Measurements from ENCODE around the gene POC1A. TPM values are rescaled to one million over a fixed set of nuclear protein-coding genes. Genes with fewer than 3 reads are reported as not detected.

POC1A gene
- polyA plus RNA-seq (2012; rRNA removed): 9.6 and 11.7 TPM in 2 replicates
- 5.8 and 9.1 TPM in 2 replicates for polyA plus RNA-seq (2012; cell fraction: cytosol; rRNA removed)
- polyA plus RNA-seq (2012; cell fraction: nucleus; rRNA removed): 7.7 and 9.6 TPM in 2 replicates

DNA sequence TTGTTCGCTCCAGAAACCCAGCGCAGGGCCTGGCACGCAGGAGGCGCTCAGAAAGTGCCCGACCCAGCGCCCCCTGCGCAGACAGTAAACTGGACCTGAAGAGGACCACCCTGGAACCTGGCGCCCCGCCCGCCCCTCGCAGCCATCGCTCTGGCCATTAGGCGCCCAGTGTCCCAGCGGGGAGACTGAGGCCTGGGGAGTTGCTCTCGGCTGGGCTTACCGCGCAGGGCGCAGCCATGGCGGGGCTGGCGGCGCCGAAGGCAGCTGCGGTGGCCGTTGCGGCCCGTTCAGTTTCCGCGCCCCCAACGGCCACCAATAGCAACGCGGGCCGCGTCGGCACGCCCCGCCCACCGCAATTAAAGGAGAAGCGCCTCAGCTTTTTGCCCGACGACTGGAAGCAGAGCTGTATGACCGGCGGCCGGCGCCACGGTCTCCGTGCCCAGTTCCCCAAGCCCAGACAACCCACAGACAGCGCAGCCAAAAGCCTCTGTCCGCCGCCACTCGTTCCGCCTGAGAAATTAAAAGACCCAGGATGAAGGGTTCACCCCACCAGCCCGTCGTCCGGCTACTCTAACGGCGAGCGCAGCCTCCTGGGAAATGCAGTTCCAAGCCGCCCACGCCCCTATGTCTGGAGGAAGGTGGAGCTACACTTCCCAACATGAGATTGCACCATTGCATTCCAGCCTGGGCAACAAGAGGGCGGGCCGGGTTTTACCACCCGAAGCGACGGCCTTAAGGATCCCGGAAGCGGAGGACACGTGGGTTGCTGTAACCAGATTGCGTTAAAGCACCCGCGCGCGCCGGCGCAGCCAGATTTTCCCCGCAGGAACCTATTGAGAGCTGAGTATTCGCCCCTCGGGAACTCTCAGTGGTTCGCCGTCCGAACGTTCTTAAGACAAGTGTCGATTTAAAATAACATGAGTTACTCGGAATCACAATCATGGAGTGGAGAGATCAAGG, at the start of gene POC1A:
Gene POC1A, minus strand, starts transcription at position 289 of the 960 bp plus-strand sequence. Its CDS starts 51 bp downstream, at position 238.
- peaks cover 5 to 14% of the 10 kb centered on the region in 2 experiments; a peak in 3 of 4 replicates for H3K4me1 ChIP-seq (ENCODE audit: control insufficient read depth in 1 of 2, insufficient read depth in 2 of 2, low read depth in 1 of 2, low read length in 1 of 2)
- TF ChIP-seq SIN3A (IDR thresholded peaks at IDR 0.05; ENCODE audit: borderline replicate concordance, low read depth, low read length) (peak; percentile 99), EP300 (IDR thresholded peaks at IDR 0.05; ENCODE audit: borderline replicate concordance in 1 of 2, low read depth in 1 of 2, low read length in 1 of 2) (no peak), FOSL2 (IDR thresholded peaks at IDR 0.05; ENCODE audit: borderline replicate concordance, low read depth) (no peak), EZH2phosphoT487 (IDR thresholded peaks at IDR 0.05; ENCODE audit: borderline replicate concordance, low read depth) (no peak), MXI1 (IDR thresholded peaks at IDR 0.05; ENCODE audit: low read depth, low read length) (peak; percentile 93), ELF1 (IDR thresholded peaks at IDR 0.05) (peak; percentile 91), TEAD4 (IDR thresholded peaks at IDR 0.05; ENCODE audit: borderline replicate concordance, insufficient read depth) (peak; percentile 49; the same call in 1 of the 2 replicates), TCF12 (IDR thresholded peaks at IDR 0.05) (peak; percentile 18; the same call in 1 of the 2 replicates), YY1 (IDR thresholded peaks at IDR 0.05; ENCODE audit: low read depth) (peak; percentile 73), NRF1 (IDR thresholded peaks at IDR 0.05; ENCODE audit: low read depth, low read length) (peak; percentile 72), CHD2 (IDR thresholded peaks at IDR 0.05; ENCODE audit: low read length, partially characterized antibody) (peak; percentile 29), RAD21 (IDR thresholded peaks at IDR 0.05; ENCODE audit: low read length) (no peak), TAF1 (IDR thresholded peaks at IDR 0.05; ENCODE audit: borderline replicate concordance, low read depth, low read length) (peak; percentile 43), GABPA (IDR thresholded peaks at IDR 0.05; ENCODE audit: low read depth) (peak; percentile 60; the same call in 1 of the 2 replicates), POLR2AphosphoS5 (IDR thresholded peaks at IDR 0.05; ENCODE audit: low read depth, low read length) (peak; percentile 74), RXRA (IDR thresholded peaks at IDR 0.05; ENCODE audit: borderline replicate concordance, low read depth) (no peak)
- TF ChIP-seq, protein P1, sequence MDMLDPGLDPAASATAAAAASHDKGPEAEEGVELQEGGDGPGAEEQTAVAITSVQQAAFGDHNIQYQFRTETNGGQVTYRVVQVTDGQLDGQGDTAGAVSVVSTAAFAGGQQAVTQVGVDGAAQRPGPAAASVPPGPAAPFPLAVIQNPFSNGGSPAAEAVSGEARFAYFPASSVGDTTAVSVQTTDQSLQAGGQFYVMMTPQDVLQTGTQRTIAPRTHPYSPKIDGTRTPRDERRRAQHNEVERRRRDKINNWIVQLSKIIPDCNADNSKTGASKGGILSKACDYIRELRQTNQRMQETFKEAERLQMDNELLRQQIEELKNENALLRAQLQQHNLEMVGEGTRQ (IDR thresholded peaks at IDR 0.05; ENCODE audit: borderline replicate concordance, low read depth, low read length): peak; percentile 66
- TF ChIP-seq, protein P2, sequence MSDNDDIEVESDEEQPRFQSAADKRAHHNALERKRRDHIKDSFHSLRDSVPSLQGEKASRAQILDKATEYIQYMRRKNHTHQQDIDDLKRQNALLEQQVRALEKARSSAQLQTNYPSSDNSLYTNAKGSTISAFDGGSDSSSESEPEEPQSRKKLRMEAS (IDR thresholded peaks at IDR 0.05; ENCODE audit: low read depth): peak; percentile 96
- TF ChIP-seq, protein P3, sequence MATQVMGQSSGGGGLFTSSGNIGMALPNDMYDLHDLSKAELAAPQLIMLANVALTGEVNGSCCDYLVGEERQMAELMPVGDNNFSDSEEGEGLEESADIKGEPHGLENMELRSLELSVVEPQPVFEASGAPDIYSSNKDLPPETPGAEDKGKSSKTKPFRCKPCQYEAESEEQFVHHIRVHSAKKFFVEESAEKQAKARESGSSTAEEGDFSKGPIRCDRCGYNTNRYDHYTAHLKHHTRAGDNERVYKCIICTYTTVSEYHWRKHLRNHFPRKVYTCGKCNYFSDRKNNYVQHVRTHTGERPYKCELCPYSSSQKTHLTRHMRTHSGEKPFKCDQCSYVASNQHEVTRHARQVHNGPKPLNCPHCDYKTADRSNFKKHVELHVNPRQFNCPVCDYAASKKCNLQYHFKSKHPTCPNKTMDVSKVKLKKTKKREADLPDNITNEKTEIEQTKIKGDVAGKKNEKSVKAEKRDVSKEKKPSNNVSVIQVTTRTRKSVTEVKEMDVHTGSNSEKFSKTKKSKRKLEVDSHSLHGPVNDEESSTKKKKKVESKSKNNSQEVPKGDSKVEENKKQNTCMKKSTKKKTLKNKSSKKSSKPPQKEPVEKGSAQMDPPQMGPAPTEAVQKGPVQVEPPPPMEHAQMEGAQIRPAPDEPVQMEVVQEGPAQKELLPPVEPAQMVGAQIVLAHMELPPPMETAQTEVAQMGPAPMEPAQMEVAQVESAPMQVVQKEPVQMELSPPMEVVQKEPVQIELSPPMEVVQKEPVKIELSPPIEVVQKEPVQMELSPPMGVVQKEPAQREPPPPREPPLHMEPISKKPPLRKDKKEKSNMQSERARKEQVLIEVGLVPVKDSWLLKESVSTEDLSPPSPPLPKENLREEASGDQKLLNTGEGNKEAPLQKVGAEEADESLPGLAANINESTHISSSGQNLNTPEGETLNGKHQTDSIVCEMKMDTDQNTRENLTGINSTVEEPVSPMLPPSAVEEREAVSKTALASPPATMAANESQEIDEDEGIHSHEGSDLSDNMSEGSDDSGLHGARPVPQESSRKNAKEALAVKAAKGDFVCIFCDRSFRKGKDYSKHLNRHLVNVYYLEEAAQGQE (IDR thresholded peaks at IDR 0.05; ENCODE audit: low read depth, low read length): peak; percentile 35; the same call in 1 of the 2 replicates
- TF ChIP-seq, protein P4, sequence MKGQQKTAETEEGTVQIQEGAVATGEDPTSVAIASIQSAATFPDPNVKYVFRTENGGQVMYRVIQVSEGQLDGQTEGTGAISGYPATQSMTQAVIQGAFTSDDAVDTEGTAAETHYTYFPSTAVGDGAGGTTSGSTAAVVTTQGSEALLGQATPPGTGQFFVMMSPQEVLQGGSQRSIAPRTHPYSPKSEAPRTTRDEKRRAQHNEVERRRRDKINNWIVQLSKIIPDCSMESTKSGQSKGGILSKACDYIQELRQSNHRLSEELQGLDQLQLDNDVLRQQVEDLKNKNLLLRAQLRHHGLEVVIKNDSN (IDR thresholded peaks at IDR 0.05; ENCODE audit: borderline replicate concordance, low read depth): peak; percentile 90
- TF ChIP-seq, protein P5, sequence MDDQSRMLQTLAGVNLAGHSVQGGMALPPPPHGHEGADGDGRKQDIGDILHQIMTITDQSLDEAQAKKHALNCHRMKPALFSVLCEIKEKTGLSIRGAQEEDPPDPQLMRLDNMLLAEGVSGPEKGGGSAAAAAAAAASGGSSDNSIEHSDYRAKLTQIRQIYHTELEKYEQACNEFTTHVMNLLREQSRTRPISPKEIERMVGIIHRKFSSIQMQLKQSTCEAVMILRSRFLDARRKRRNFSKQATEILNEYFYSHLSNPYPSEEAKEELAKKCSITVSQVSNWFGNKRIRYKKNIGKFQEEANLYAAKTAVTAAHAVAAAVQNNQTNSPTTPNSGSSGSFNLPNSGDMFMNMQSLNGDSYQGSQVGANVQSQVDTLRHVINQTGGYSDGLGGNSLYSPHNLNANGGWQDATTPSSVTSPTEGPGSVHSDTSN (IDR thresholded peaks at IDR 0.05): no peak
- no peaks in the 10 kb centered on the region for H3K9me2 ChIP-seq
- H3K4me3 ChIP-seq (ENCODE audit: low read depth in 2 of 2, low read length in 1 of 2): peak within 1 kb of the TSS; percentile 76 to 84
- H3K9me3 ChIP-seq: no peaks in the 10 kb centered on the region
- peaks cover 0 to 4% of the 10 kb centered on the region in 2 experiments for H3K36me3 ChIP-seq (replicated peaks in 1 of 2; ENCODE audit: control insufficient read depth in 1 of 2, insufficient read depth in 2 of 2, low read length in 1 of 2)
- H3K9ac ChIP-seq: peak within 1 kb of the TSS; percentile 79
- no peaks in the 10 kb centered on the region for H3F3A ChIP-seq (replicated peaks; ENCODE audit: insufficient read depth)
- CTCF ChIA-PET: interaction anchor here (0.8 to 22.6 kb wide), 7 partner anchors 9 to 150 kb away, joined by 3 to 608 read pairs (median 4); no protein-coding TSS in a partner anchor
- POLR2A ChIA-PET: interaction anchor here (0.6 to 1.6 kb wide), 14 partner anchors 15 to 448 kb away, joined by 3 to 14 read pairs (median 3); partner anchors contain the start of genes DUSP7, GLYCTK, RPL29 and WDR82
- peak within 1 kb of the TSS; percentile 85 for H2AFZ ChIP-seq (ENCODE audit: low read depth)
- H3K79me2 ChIP-seq (ENCODE audit: insufficient read depth): peaks cover 38% of the 10 kb centered on the region
- peak within 1 kb of the TSS; percentile 81 to 95 for H3K27ac ChIP-seq (ENCODE audit: low read depth in 2 of 2, low read length in 1 of 2)
- no peaks in the 10 kb centered on the region for H4K20me1 ChIP-seq (ENCODE audit: insufficient read depth)
- no peaks in the 10 kb centered on the region for H3K27me3 ChIP-seq (ENCODE audit: insufficient read depth)
- DNase-seq: peak; percentile 93
- H3K4me2 ChIP-seq: peak within 1 kb of the TSS; percentile 100
- under 1% methylated on average over 38 of the region's 83 CpGs for WGBS (ENCODE audit: low lambda C conversion rate)
